Subcutaneous abdominal adipose tissue (tissue), 5 donors: Measurements from ENCODE around the gene RGMA.

Source experiments
- H3K27ac ChIP-seq: one replicate; pipeline ENCODE4 v1.7.0; 2013; ENCODE audit warnings: low read depth, mild to moderate bottlenecking, inconsistent platforms, low read length, moderate library complexity
- H3K27me3 ChIP-seq, 5 donors: one replicate each; pipeline ENCODE4 v1.7.0; 2013; ENCODE audit warnings: low read length in 5 of 5, inconsistent platforms in 1 of 5; ENCODE audit not compliant: control insufficient read depth in 5 of 5, insufficient read depth in 4 of 5
- H3K36me3 ChIP-seq, 5 donors: one replicate each; pipeline ENCODE4 v1.7.0; 2013; ENCODE audit warnings: low read length in 5 of 5; ENCODE audit not compliant: control insufficient read depth in 5 of 5, insufficient read depth in 5 of 5
- H3K4me1 ChIP-seq, 5 donors: one replicate each; pipeline ENCODE4 v1.7.0; 2013; ENCODE audit warnings: low read length in 5 of 5, mild to moderate bottlenecking in 3 of 5, moderate library complexity in 1 of 5; ENCODE audit not compliant: control insufficient read depth in 5 of 5, insufficient read depth in 5 of 5
- H3K4me3 ChIP-seq, 5 donors: one replicate each; pipeline ENCODE4 v1.7.0; 2013; ENCODE audit warnings: low read length in 5 of 5, low read depth in 1 of 5
- H3K9ac ChIP-seq, 5 donors: one replicate each; pipeline ENCODE4 v1.7.0; 2013; ENCODE audit warnings: low read length in 5 of 5, mild to moderate bottlenecking in 4 of 5, moderate library complexity in 3 of 5
- H3K9me3 ChIP-seq, 5 donors: one replicate each; pipeline ENCODE4 v1.7.0; 2013; ENCODE audit warnings: low read length in 5 of 5; ENCODE audit not compliant: control insufficient read depth in 5 of 5
- donor health status: healthy.
- donor health status: healthy.
- donor health status: healthy.
- donor health status: healthy.
- donor health status: healthy.

RGMA gene

GRCh38 chr15:93024293-93024692 lies 64.7 kb downstream of the RGMA start:
- peaks cover 34 to 85% (median 73%) of the 10 kb centered on the region in 5 donors for H3K36me3 ChIP-seq
- peaks cover 8 to 40% (median 29%) of the 10 kb centered on the region in 5 donors for H3K4me1 ChIP-seq
- H3K4me3 ChIP-seq: no peak overlapping the region
- H3K9ac ChIP-seq: no peak overlapping the region
- no peaks in the 10 kb centered on the region for H3K27me3 ChIP-seq
- no peaks in the 10 kb centered on the region for H3K9me3 ChIP-seq
- no peak overlapping the region for H3K27ac ChIP-seq

- Histone ChIP-seq H3K27ac (no peak overlapping the region), H3K4me1 (peaks cover 0 to 19% (median 14%) of the 10 kb centered on the region in 5 donors), H3K27me3 (no peaks in the 10 kb centered on the region), H3K9ac (no peak overlapping the region), H3K9me3 (no peaks in the 10 kb centered on the region), H3K4me3 (no peak overlapping the region), H3K36me3 (peaks cover 50 to 93% (median 77%) of the 10 kb centered on the region in 5 donors)
These were observed 67.8 kb downstream of the RGMA start for GRCh38 chr15:93020976-93021772.

- Histone ChIP-seq H3K4me1 (peaks cover 0 to 14% (median 6%) of the 10 kb centered on the region in 5 donors), H3K9me3 (no peaks in the 10 kb centered on the region), H3K27me3 (no peaks in the 10 kb centered on the region), H3K27ac (no peak overlapping the region), H3K36me3 (peaks cover 55 to 93% (median 77%) of the 10 kb centered on the region in 5 donors), H3K9ac (no peak overlapping the region), H3K4me3 (no peak overlapping the region)
These were observed 69.0 kb downstream of the RGMA start for GRCh38 chr15:93019971-93020370.

- Histone ChIP-seq H3K27me3 (no peaks in the 10 kb centered on the region), H3K4me3 (no peak overlapping the region), H3K27ac (no peak overlapping the region), H3K36me3 (peaks cover 58 to 93% (median 77%) of the 10 kb centered on the region in 5 donors), H3K9ac (no peak overlapping the region), H3K9me3 (no peaks in the 10 kb centered on the region), H3K4me1 (peaks cover 0 to 14% (median 6%) of the 10 kb centered on the region in 5 donors)
These were observed 69.9 kb downstream of the RGMA start for GRCh38 chr15:93019090-93019489.

GRCh38 chr15:93018574-93018973 lies 70.4 kb downstream of the RGMA start:
- Histone ChIP-seq H3K27ac (peak overlapping the region; percentile 77), H3K4me3 (no peak overlapping the region), H3K36me3 (peaks cover 53 to 94% (median 76%) of the 10 kb centered on the region in 5 donors), H3K4me1 (peaks cover 0 to 14% (median 6%) of the 10 kb centered on the region in 5 donors), H3K9ac (no peak overlapping the region), H3K9me3 (no peaks in the 10 kb centered on the region), H3K27me3 (no peaks in the 10 kb centered on the region)

GRCh38 chr15:93017526-93017925 lies 71.5 kb downstream of the RGMA start:
- Histone ChIP-seq H3K27me3 (no peaks in the 10 kb centered on the region), H3K4me3 (no peak overlapping the region), H3K4me1 (peaks cover 0 to 14% (median 6%) of the 10 kb centered on the region in 5 donors), H3K36me3 (peaks cover 51 to 95% (median 79%) of the 10 kb centered on the region in 5 donors), H3K9ac (peak overlapping the region in 2 of 5 donors; percentile 36 to 47), H3K9me3 (no peaks in the 10 kb centered on the region), H3K27ac (peak overlapping the region; percentile 77)

GRCh38 chr15:93012786-93013185 lies 76.2 kb downstream of the RGMA start:
- Histone ChIP-seq H3K36me3 (peaks cover 58 to 95% (median 84%) of the 10 kb centered on the region in 5 donors), H3K4me1 (peaks cover 0 to 7% (median 4%) of the 10 kb centered on the region in 5 donors), H3K9ac (no peak overlapping the region), H3K27ac (no peak overlapping the region), H3K9me3 (no peaks in the 10 kb centered on the region), H3K27me3 (no peaks in the 10 kb centered on the region), H3K4me3 (no peak overlapping the region)

- Histone ChIP-seq H3K4me3 (no peak overlapping the region), H3K9me3 (no peaks in the 10 kb centered on the region), H3K27ac (no peak overlapping the region), H3K36me3 (peaks cover 67 to 96% (median 84%) of the 10 kb centered on the region in 5 donors), H3K27me3 (no peaks in the 10 kb centered on the region), H3K9ac (no peak overlapping the region), H3K4me1 (no peaks in the 10 kb centered on the region)
These were observed 81.0 kb downstream of the RGMA start for GRCh38 chr15:93007994-93008393.

- Histone ChIP-seq H3K4me1 (peaks cover 0 to 5% (median 0%) of the 10 kb centered on the region in 5 donors), H3K9ac (no peak overlapping the region), H3K36me3 (peaks cover 64 to 95% (median 82%) of the 10 kb centered on the region in 5 donors), H3K27ac (no peak overlapping the region), H3K27me3 (no peaks in the 10 kb centered on the region), H3K9me3 (no peaks in the 10 kb centered on the region), H3K4me3 (no peak overlapping the region)
These were observed 83.9 kb downstream of the RGMA start for GRCh38 chr15:93005133-93005532.

GRCh38 chr15:93001881-93002280 lies 87.1 kb downstream of the RGMA start:
- Histone ChIP-seq H3K27me3 (no peaks in the 10 kb centered on the region), H3K27ac (no peak overlapping the region), H3K9ac (no peak overlapping the region), H3K9me3 (no peaks in the 10 kb centered on the region), H3K36me3 (peaks cover 56 to 96% (median 87%) of the 10 kb centered on the region in 5 donors), H3K4me3 (no peak overlapping the region), H3K4me1 (peaks cover 0 to 6% (median 0%) of the 10 kb centered on the region in 5 donors)
